Measurements from ENCODE around the gene TCOF1.

DNA sequence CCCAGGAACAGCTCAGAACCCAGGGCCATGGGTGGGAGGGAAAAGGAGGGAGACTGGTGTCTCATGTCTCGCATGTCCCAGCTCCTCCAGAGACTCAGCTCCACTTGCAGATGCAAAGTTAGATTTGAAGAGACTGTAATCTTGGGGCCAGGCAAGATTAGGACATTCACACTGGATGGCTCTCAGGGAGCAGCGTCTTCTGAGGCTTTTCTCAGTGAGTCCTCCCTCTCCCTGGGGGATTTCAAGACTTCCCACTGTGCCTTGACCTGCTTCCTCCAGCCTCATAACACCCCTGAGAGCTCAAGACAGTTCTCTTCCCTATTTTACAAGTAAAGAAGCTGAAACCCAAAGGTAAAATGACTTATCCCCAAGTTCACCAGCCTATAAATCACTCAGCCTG lies 10.5 kb upstream of the TCOF1 start:
- TF ChIP-seq, protein P1, sequence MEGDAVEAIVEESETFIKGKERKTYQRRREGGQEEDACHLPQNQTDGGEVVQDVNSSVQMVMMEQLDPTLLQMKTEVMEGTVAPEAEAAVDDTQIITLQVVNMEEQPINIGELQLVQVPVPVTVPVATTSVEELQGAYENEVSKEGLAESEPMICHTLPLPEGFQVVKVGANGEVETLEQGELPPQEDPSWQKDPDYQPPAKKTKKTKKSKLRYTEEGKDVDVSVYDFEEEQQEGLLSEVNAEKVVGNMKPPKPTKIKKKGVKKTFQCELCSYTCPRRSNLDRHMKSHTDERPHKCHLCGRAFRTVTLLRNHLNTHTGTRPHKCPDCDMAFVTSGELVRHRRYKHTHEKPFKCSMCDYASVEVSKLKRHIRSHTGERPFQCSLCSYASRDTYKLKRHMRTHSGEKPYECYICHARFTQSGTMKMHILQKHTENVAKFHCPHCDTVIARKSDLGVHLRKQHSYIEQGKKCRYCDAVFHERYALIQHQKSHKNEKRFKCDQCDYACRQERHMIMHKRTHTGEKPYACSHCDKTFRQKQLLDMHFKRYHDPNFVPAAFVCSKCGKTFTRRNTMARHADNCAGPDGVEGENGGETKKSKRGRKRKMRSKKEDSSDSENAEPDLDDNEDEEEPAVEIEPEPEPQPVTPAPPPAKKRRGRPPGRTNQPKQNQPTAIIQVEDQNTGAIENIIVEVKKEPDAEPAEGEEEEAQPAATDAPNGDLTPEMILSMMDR (IDR thresholded peaks at IDR 0.05), result no peak
- TF ChIP-seq POLR2A (IDR thresholded peaks at IDR 0.05), result no peak

Measured in tibial nerve (tissue), 3 donors.